Ramos (cell line): Measurements from ENCODE around the gene BARD1.

ENCODE experiments used
- in situ Hi-C: fragments of 300-500 bp; cut with MboI; formaldehyde crosslinking; loops from one replicate; pipeline ENCODE4 v1.14.3; 2022; ENCODE audit warnings: low sequenced_read_pairs; ENCODE audit not compliant: unreplicated experiment

The BARD1 gene

DNA sequence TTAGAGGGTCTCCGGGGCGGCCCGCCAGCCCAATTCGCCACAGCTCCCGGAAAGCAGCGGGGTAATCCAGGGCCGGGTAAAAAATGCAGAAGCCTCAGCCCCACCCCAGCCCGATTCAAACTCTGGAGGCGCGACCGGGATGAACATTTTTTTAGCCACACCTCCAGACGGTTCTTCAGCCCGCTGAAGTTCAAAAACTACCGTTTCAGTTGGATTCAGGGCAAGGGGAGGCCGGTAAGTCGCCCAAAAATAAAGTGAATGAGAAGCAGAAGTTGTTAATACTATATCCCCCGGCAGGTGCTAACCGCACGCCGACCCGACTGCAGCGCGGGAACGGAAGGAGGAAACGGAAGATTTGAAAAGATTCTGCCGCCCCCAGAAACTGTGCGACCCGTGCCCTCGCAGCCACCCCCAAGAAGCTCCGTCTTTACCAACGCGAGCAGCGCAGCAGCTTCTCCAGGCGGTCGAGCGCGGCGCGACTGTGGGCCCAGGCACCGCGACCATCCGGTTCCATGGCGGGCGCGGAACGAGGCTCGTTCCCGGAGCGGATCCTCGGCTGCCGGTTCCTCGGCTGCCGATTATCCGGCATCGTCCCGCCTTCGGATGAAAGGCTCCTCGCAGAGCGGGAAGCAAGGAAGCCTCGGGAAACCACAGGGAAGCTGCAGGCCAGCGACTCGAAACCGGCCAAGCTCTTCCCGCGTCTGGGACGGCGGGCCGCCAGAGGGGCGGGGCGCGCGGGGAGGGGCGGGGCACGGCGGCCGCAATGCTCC, at the start of gene BARD1:
BARD1 (minus strand) TSS at position 703 of the 770 bp plus-strand sequence; CDS start at position 589, 114 bp downstream.
- in situ Hi-C loops: no loop called here

DNA sequence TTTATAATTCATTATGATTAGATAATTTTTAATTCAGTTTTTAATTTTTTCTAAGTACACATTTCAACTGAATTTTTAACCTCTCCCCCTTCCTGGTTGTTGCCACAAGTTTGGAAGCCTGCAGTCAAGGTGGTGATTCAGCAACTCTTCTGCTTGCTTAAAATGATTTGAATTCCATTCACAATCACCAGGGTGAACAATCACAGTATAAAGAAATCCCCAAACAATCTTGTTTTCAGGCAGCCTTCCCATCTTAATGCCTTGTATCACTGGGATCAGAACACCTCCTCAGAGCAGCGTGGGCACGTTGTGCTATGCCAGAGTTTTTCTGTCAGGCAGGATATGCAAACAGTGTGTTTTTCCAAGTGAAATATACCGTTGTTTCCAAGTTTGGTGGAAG, 46.7 kb upstream of the BARD1 start:
- in situ Hi-C loops: no loop called here

DNA sequence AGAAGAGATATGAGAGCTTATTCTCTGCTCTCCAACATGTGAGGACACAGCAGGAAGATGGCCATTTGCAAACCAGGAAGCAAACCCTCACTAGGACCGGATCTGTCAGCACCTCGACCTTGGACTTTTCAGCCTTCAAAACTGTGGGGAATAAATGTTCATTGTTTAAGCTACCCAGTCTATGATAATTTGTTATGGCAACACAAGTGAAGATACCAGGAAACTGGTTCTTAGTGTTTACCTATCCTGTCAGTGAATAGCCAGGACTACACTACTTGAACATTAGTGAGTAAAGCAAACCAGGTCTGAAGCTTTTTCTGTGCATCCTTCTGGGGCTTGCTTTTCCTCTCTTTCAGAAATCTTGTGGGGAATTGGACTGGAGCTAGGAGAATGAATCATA, 44.4 kb upstream of the BARD1 start:
- in situ Hi-C loops: no loop called here

DNA sequence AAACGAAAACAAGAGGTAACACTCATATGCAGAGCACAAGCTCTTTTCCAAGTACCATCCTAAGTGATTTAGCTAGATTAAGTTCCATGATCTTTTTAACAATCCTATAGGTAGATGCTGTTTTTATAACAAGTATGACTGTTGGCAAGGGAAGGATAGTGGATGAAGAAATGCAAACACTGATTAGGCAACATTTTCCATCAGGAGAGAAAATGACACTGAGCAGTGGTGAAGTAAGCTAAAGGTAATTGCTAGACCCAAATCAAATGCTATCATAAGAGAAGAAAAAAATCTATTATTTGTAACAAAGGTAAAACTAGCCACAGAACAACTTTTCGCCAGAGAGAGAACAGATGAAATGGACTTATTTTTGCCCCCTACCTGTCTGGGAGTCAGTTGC, 34.3 kb upstream of the BARD1 start:
- in situ Hi-C loops: no loop called here

DNA sequence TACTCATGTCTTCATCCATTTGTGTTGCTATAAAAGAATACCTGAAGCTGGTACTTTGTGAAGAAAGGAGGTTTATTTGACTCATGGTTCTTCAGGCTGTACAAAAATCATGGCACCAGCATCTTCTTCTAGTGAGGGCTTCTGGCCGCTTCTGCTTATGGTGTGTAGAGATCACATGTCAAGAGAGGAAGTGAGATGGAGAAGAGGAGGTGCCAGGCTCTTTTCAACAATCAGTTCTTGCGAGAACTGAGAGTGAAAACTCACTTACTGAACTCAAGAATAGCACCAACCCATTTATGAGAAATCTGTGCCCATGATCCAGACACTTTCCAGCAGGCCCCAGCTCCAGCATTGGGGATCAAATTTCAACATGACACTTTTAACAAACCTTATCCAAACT, 30.0 kb upstream of the BARD1 start:
- in situ Hi-C loops: no loop called here

DNA sequence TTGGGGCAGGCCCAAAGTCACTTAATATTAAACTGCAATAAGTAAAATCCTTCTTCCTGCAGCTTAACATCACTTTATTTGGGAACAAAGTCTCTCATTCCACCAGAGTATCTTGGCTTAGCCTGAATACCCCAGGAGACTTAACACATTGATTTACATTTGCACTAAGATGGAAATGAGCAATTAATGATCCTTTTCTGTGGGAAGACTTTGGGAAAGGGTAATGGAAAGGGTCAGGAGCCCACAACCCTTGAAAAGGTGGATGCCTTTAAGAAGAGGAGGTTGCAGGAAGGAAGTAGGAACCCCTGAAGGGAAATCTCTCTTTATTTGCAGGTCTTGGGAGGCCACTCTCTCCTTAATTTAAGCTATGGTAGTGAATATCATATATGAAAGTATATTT, 28.0 kb upstream of the BARD1 start:
- in situ Hi-C loops: no loop called here

DNA sequence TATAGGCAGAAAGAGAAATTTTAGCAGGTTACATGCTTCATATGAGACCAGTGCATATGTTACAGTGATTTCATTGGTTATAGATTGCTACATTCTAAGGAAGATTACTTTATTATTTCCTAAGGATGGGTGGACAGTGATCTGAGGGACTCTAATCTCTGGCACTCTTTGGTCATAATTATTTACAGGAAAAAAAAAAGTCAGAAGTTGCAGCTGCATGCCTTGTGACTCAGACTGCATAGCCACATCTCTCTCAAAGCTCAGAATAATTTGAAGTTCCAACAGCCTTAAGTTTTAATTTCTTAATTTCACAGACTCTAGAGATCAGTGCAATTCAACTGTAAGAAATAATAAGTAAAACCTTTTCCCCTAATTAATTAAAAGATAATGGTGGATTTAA, 27.1 kb upstream of the BARD1 start:
- in situ Hi-C loops: no loop called here

DNA sequence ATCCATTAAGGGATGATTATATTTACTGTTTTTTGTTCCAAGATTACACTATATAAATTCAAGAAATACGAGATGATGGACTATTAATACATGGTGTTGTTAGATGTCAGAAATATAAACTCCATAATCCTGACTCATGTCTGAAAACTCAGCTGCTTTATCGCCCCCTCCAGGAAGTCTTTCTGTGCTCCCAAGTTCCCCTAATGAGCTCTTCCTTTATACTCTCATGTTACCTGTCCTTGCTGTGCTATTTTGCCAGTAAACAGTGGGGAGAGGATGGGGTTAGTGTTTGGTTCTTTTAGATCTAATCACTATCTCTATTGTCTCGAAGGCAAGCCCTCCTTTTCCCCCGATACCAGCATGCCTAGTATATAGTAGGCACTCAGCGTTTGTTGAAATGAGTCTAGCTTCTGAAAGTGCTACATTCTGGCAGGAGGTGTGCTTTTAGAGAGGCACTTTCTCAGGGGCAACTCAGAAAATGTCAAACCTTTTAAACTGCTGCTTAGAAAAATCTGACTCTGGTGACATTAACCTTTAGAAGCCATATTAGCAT, 21.4 kb upstream of the BARD1 start:
- in situ Hi-C loops: no loop called here

DNA sequence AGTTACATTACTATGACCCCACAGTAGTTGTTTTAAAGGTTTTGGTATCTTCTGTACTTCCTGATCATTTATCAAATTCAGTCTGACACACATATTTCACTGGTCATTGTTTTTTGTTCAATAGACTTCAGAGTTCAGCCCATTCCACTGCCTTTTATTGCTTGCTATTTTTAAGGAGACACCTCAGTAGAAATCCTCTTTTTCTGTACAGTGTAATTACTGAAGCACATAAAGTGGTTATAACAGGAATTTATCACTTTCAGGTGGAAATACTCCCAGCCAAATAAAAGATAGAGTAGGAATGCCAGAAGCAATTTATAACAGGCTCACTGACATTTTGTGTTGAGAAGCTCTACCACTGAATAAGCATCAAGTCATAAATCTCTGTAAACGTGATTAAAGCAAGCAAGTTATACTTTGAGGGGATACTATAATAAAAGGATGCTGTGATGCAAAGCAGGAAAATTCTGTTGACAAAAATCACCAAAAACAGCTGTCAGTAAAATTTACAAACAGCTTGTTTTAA, 6.6 kb upstream of the BARD1 start:
- in situ Hi-C loops: no loop called here

DNA sequence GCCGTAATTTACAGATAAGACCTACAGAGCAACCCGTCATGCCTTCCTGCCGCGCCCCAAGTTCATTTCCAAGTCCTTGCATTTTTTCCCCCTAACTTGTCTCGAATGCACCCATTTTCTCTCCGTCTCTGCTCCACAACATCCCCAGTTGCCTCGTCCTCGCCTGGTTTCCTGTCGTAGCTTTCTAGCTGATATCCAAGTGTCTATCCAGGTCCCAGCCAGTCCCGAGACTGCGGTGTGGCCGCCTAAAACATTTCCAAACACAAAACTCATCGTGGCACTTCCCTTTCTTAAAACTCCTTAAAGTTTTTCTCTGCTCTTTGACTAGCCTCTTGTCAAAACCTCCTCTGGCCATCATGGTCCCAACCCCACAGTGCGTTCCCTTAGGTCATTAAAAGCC, 1.2 kb upstream of the BARD1 start:
- in situ Hi-C loops: no loop called here

DNA sequence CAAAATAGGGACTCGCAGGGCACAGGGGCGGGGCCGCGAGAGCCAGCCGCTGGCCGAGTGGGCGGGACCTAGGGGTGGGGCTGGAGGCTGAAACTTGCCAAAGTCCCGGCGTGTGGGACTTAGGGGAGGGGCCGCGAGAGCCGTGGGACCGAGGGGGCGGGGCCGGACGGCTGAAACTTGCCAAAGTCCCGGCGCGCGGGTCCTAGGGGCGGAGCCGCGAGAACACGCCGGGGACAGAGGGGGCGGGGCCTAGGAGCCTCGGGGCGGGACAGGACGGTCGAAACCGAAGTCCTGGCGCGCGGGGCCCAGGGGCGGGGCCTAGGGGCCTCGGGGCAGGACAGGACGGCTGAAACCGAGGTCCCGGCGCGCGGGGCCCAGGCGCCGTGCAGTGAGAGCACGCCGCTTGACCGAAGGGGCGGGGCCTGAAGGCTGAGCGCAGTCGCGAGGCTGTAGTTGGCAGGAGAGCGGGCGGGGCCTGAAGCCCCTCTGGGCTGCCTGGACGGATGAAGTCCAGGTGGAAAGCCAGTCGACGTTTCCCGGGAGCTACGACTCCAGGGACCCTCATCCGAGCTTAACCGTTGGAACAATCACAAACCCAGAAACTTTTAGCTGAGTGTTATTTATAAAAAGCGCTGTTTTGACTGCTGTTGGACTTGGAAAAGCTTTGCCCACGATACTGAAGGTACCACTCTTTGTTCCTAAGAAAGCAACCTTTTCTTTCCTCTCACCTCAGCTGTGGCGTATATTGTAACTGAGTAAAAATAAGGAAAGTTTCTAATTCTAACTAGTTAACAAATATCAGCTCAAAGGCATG, 475 bp upstream of the BARD1 start:
- in situ Hi-C loops: no loop called here

DNA sequence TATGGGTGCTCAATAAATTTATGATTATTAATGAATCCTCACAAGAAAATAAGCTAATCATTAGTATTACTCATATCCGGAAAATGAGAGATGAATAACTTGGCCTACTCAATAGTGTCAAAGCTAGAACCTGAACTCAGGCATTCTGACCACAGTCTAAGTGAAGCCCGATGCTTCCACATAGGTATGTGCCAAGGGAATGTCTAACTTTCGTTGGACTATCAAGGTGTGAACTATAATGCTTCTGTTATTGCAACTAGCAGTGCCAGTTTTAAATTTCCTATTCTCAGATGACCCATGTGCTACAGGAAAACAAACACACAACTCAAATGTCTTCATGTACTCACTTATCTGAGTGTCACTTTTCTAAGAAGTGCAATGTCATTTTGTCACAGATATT, 1.8 kb downstream of the BARD1 start:
- in situ Hi-C loops: no loop called here

DNA sequence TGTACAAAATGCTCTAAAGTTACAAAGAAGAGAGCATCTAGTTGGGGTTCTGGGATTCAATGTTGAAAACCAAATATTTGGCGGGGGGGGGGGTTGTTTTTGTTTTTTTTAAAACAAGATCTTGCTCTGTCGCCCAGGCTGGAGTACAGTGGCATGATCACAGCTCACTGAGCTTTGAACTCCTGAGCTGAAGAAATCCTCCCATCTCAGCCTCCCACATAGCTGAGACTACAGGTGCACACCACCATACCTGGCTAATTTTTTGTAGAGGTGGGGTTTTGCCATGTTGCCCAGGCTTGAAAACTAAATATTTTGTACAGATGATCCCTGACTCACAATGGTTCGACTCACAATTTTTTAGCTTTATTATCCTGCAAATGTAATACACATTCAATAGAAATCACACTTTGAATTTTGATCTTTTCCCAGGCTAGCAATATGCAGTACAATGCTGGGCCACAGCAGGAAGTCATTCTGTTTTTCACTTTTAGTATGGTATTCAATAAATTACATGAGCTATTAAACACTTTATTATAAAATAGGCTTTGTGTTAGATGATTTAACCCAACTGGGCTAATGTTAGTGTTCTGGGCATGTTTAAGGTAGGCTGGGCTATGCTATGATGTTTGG, 7.6 kb downstream of the BARD1 start:
- in situ Hi-C loops: no loop called here

DNA sequence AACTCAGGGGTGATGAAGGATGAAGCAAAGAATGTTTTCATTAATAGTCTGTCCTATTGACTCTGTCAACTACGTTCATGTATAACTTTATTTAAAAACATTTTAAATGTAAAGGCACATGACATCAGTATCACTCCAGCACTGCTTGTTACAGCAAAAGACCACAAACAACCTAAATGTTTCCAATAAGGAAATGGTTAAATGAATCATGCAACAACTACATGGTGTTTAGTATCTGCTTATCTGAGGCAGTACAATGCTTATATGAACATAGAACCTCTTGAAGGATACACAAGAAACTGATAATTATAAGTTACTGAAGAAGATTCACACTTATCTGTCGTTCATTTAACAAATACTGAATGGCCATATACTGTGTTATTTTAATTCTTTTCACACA, 8.4 kb downstream of the BARD1 start:
- in situ Hi-C loops: no loop called here

DNA sequence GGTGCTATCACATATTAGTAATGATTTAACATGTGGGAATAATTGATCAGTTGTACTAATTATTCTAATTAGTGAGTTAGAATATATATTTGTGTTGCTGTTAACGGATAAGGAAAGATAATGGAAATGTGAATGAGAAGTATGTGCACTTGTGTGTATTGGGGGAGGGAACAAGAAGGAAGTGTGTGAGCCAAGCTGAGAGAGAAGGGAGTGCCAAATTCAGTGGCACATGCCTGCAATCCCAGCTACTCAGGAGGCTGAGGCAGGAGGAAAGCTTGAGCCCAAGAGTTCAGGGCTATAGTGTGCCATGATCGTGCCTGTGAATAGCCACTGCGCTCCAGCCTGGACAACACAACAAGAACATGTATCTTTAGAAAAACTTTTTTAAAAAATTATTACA, 9.3 kb downstream of the BARD1 start:
- in situ Hi-C loops: no loop called here

DNA sequence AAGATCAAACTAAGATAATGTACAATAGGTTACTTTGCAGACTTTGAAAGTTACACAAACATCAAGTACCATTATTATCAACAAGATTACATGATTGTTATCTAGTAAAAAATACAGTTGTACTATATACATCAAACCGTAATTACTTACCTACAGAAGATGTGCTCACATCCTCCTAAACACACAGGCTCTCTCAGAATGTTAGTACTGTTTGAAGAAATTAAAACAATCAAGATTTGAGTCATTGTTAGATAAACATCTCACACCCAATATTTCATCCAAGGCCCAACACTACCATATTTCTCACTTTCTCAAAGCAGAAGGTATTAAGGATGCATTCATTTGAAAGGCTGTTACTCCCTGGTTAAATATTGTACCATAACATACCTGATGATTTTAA, 12.6 kb downstream of the BARD1 start:
- in situ Hi-C loops: loop anchor here (25.0 kb wide), 1 partner anchor 1560 kb away; no protein-coding TSS in a partner anchor

DNA sequence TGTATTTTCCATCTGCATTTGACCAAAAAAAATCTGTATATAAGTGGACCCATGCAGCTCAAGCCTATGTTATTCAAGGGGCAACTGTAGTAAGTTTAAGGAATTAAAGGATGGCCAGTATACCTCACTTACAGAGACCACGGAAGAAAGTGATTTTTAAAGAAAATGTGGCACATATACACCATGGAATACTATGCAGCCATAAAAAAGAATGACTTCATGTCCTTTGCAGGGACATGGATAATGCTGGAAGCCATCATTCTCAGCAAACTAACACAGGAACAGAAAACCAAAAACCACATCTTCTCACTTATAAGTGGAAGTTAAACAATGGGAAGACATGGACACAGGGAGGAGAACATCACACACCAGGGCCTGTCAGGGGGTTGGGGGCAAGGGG, 26.3 kb downstream of the BARD1 start:
- in situ Hi-C loops: loop anchor here (25.0 kb wide), 1 partner anchor 1546 kb away; no protein-coding TSS in a partner anchor

DNA sequence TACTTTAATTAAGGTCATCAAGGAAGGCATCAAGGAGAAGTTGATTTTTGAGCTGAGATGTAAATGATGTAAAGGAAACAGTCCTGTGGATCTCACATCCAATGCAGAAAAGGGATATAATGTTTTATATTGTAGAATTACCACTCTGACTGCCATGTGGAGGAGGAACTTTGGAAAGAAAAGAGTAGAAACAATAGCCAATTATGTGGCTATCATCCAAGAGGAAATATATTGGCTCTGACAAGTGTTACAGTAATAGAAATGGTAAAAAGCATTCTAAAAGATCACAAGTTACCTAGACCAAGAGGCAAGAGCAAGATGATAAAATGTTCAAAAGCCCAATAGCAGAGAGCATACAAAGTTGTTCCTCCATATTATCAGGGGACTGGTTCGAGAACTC, 26.8 kb downstream of the BARD1 start:
- in situ Hi-C loops: loop anchor here (25.0 kb wide), 1 partner anchor 1545 kb away; no protein-coding TSS in a partner anchor

DNA sequence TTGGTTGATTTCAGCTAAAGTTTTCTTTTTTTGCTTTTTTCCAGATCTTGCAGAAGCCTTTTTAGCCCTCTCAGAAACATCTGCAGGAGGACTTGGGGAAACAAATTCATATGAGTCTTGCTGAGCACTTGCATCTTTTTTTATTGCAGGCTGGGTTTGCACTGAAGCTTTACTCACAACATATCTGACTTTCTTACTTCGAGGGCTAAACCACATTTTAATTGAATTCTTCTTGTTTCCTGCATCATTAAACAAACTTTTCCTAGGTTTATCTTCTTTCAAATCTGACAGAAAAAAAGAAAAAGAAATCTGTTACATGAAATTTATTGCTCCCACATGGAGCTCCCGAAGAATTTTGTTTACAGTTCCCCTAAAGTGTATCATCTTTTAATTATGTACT, 28.3 kb downstream of the BARD1 start:
- in situ Hi-C loops: loop anchor here (25.0 kb wide), 1 partner anchor 1544 kb away; no protein-coding TSS in a partner anchor

DNA sequence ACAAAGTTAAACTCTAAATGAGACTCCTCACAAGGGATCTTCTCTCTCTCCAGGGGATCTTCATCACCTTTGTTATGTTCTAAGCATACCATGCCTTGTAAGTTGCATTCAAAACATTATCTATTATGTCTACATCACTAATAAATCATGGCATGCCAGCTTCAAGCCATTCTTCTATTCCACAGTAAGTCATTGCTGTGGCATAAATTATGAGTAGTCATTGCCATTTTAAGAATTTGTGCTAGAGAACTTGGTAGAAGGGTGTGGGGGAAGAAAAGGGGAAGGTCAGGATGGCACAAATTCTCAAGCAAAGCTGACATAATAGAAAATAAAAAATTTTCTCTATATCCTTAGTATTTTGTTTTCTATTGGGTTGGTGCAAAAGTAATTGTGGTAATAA, 33.5 kb downstream of the BARD1 start:
- in situ Hi-C loops: loop anchor here (25.0 kb wide), 1 partner anchor 1539 kb away; no protein-coding TSS in a partner anchor
